ENCODE measurements around the gene SELENOO. TPM values are rescaled to one million over a fixed set of nuclear protein-coding genes. Genes with fewer than 3 reads are reported as not detected.

Gene SELENOO
- total RNA-seq, 1 experiment from 2014 or later, result 19.0 TPM

DNA sequence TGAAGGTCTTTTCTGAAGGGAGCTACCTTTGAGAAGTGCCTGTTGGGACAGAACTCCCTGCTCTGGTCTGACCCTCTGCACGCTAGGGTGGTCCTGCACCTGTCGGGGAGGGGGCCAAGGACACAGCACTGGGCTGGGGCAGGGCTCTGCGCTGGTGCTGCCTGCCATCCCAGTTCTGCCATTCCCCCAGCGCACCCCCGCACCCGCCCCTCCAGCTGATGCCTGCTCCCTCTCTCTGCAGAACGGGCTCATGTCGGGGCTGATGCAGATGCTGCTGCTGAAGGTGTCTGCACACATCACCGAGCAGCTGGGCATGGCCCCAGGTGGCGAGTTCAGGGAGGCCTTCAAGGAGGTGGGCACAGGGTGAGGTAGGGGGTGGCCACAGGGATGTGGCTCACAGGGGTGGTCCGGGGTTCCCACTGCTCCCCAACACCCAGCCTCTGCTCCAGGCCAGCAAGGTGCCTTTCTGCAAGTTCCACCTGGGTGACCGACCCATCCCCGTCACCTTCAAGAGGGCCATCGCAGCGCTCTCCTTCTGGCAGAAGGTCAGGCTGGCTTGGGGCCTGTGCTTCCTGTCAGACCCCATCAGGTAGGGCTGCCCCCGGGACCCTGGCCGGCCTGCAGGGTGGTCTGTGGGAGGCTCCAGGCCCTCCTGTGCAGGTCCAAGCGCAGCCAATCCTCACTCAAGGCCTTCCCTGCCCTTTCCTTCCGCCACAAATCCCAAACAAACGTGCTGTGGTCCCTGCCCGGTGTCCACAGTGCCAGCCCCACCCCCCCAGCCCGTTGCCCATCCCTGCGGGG is 3.6 kb upstream of the SELENOO start:
- no peak for DNase-seq
- Histone ChIP-seq H3K4ac (ENCODE audit: low read depth, low read length) (no peak overlapping the region), H4K8ac (replicated peaks; ENCODE audit: insufficient read length, low read depth, low read length) (no peak overlapping the region), H2BK120ac (ENCODE audit: low read depth, low read length, poor library complexity, severe bottlenecking) (no peak overlapping the region), H4K20me1 (ENCODE audit: control insufficient read depth, insufficient read depth, insufficient read length) (peaks cover 1% of the 10 kb centered on the region), H3K23ac (ENCODE audit: insufficient read length, low read depth, low read length) (no peak overlapping the region), H3K4me1 (ENCODE audit: insufficient read depth, low read length) (no peaks in the 10 kb centered on the region), H3K18ac (ENCODE audit: insufficient read length, low read depth, low read length) (no peak overlapping the region), H3K23me2 (ENCODE audit: insufficient read length, low read depth, low read length, poor library complexity, severe bottlenecking) (peaks cover 13% of the 10 kb centered on the region), H2AFZ (ENCODE audit: low read length) (no peak overlapping the region), H3K56ac (ENCODE audit: insufficient read length, low read depth, low read length) (no peak overlapping the region), H3K79me2 (ENCODE audit: insufficient read depth, low read length) (no peaks in the 10 kb centered on the region), H2AK5ac (ENCODE audit: insufficient read length, low read length) (no peak overlapping the region), H3T11ph (ENCODE audit: low read length) (no peak overlapping the region), H2BK15ac (ENCODE audit: low read depth, low read length) (no peak overlapping the region), H4K91ac (ENCODE audit: insufficient read length, low read depth, low read length) (no peak overlapping the region), H2BK5ac (ENCODE audit: insufficient read length, low read length) (no peak overlapping the region), H2BK20ac (ENCODE audit: low read depth, low read length, poor library complexity, severe bottlenecking) (no peak overlapping the region), H3K14ac (ENCODE audit: insufficient read depth, low read length) (no peak overlapping the region), H3K4me2 (ENCODE audit: insufficient read depth, insufficient read length, low read length) (no peak overlapping the region), H3K27ac (ENCODE audit: insufficient read length, low read depth, low read length) (no peak overlapping the region), H3K9me3 (ENCODE audit: control insufficient read depth, low read depth, low read length) (no peaks in the 10 kb centered on the region), H4K5ac (ENCODE audit: insufficient read length, low read depth, low read length) (no peak overlapping the region), H3K79me1 (ENCODE audit: insufficient read depth, low read depth, low read length, poor library complexity, severe bottlenecking) (no peaks in the 10 kb centered on the region), H2BK12ac (ENCODE audit: insufficient read length, low read depth, low read length) (no peak overlapping the region), H3K9ac (ENCODE audit: extremely low read depth, insufficient read length, low read length) (no peak overlapping the region), H3K27me3 (ENCODE audit: insufficient read depth, low read length) (no peaks in the 10 kb centered on the region)
- peaks cover 11 to 14% of the 10 kb centered on the region in 2 experiments for H3K4me1 Mint-ChIP-seq
- peaks cover 3 to 19% (median 11%) of the 10 kb centered on the region in 3 experiments for H3K36me3 Mint-ChIP-seq (ENCODE audit: insufficient read depth in 1 of 3, low read depth in 3 of 3)
- H3K27ac Mint-ChIP-seq, result no peak overlapping the region
- no peaks in the 10 kb centered on the region for H3K9me3 Mint-ChIP-seq
- H3K4me3 Mint-ChIP-seq, result no peak overlapping the region
- no CpG with 5 or more reads among the region's 23 CpGs for WGBS (ENCODE audit: extremely low coverage, insufficient read length, low lambda C conversion rate)
- no peaks in the 10 kb centered on the region for H3K27me3 Mint-ChIP-seq (ENCODE audit: low read depth)
- no peak for TF ChIP-seq CTCF (conservative IDR thresholded peaks at IDR 0.05)

Measured in H9 (cell line).